H7 (cell line): ENCODE measurements around the gene RARG. TPM values are rescaled to one million over a fixed set of nuclear protein-coding genes. Genes with fewer than 3 reads are reported as not detected.

Source experiments
- DNase-seq: peaks from one replicate; pipeline ENCODE4 v3.0.0; 2012
- H3K27me3 ChIP-seq: 2 replicates; pipeline ENCODE4 v1.6.0; 2011; ENCODE audit warnings: mild to moderate bottlenecking, low read length; ENCODE audit not compliant: control insufficient read depth, insufficient read depth
- H3K36me3 ChIP-seq: replicated peaks from 2 replicates; pipeline ENCODE4 v1.5.1; 2011; ENCODE audit warnings: low read length; ENCODE audit not compliant: control insufficient read depth, insufficient read depth
- H3K4me3 ChIP-seq: 2 replicates; pipeline ENCODE4 v1.5.1; 2011; ENCODE audit warnings: low read depth, mild to moderate bottlenecking, control low read depth, low read length, moderate library complexity; ENCODE audit not compliant: insufficient read depth
- total RNA-seq: library from RNA; depleted of rRNA; stranded (reverse); fragments of >200 nt; shearing (Covaris generic); gene quantifications from 2 replicates; pipeline ENCODE4 v1.2.3, GENCODE V29; 2014

Gene RARG
- total RNA-seq, 1 experiment from 2014 or later = 50.1 TPM

GRCh38 chr12:53200107-53200457 lies 31.9 kb downstream of the RARG start:
- no peak for DNase-seq
- Histone ChIP-seq H3K27me3 (peaks cover 35% of the 10 kb centered on the region), H3K36me3 (no peaks in the 10 kb centered on the region), H3K4me3 (no peak overlapping the region)

- no peak for DNase-seq
- H3K36me3 ChIP-seq = no peaks in the 10 kb centered on the region
- peaks cover 37% of the 10 kb centered on the region for H3K27me3 ChIP-seq
- H3K4me3 ChIP-seq = no peak overlapping the region
These were observed 32.3 kb downstream of the RARG start for GRCh38 chr12:53199700-53200099.

GRCh38 chr12:53198486-53199110 lies 33.4 kb downstream of the RARG start:
- no peak overlapping the region for H3K4me3 ChIP-seq
- DNase-seq = no peak
- no peaks in the 10 kb centered on the region for H3K36me3 ChIP-seq
- peaks cover 46% of the 10 kb centered on the region for H3K27me3 ChIP-seq

- Histone ChIP-seq H3K4me3 (peak overlapping the region; percentile 16; the same call in 1 of the 2 replicates), H3K36me3 (no peaks in the 10 kb centered on the region), H3K27me3 (peaks cover 54% of the 10 kb centered on the region)
- no peak for DNase-seq
These were observed 34.9 kb downstream of the RARG start for GRCh38 chr12:53197011-53197640.

GRCh38 chr12:53196486-53196885 lies 35.5 kb downstream of the RARG start:
- DNase-seq = peak; percentile 55
- Histone ChIP-seq H3K36me3 (no peaks in the 10 kb centered on the region), H3K4me3 (no peak overlapping the region), H3K27me3 (peaks cover 54% of the 10 kb centered on the region)

- H3K27me3 ChIP-seq = peaks cover 54% of the 10 kb centered on the region
- no peaks in the 10 kb centered on the region for H3K36me3 ChIP-seq
- peak; percentile 38 for DNase-seq
- H3K4me3 ChIP-seq = no peak overlapping the region
These were observed 36.2 kb downstream of the RARG start for GRCh38 chr12:53195516-53196420.

- H3K27me3 ChIP-seq = peaks cover 52% of the 10 kb centered on the region
- no peak overlapping the region for H3K4me3 ChIP-seq
- no peaks in the 10 kb centered on the region for H3K36me3 ChIP-seq
- DNase-seq = no peak
These were observed 37.0 kb downstream of the RARG start for GRCh38 chr12:53194973-53195372.

GRCh38 chr12:53193985-53194716 lies 37.9 kb downstream of the RARG start:
- no peaks in the 10 kb centered on the region for H3K36me3 ChIP-seq
- H3K4me3 ChIP-seq = no peak overlapping the region
- peaks cover 50% of the 10 kb centered on the region for H3K27me3 ChIP-seq
- DNase-seq = no peak

GRCh38 chr12:53193040-53193439 lies 39.0 kb downstream of the RARG start:
- no peaks in the 10 kb centered on the region for H3K36me3 ChIP-seq
- no peak for DNase-seq
- no peak overlapping the region for H3K4me3 ChIP-seq
- peaks cover 40% of the 10 kb centered on the region for H3K27me3 ChIP-seq

- Histone ChIP-seq H3K36me3 (0 out of 2 replicates have a peak, but pooled peaks cover 2% of the 10 kb centered on the region), H3K4me3 (no peak overlapping the region), H3K27me3 (peaks cover 38% of the 10 kb centered on the region)
- DNase-seq = no peak
These were observed 39.4 kb downstream of the RARG start for GRCh38 chr12:53192531-53193021.

GRCh38 chr12:53191885-53192530 lies 40.0 kb downstream of the RARG start:
- Histone ChIP-seq H3K27me3 (peaks cover 32% of the 10 kb centered on the region), H3K4me3 (no peak overlapping the region), H3K36me3 (peaks cover 6% of the 10 kb centered on the region)
- no peak for DNase-seq

GRCh38 chr12:53191096-53191884 lies 40.7 kb downstream of the RARG start:
- peaks cover 27% of the 10 kb centered on the region for H3K27me3 ChIP-seq
- H3K36me3 ChIP-seq = peaks cover 9% of the 10 kb centered on the region
- no peak overlapping the region for H3K4me3 ChIP-seq
- no peak for DNase-seq

- peaks cover 19% of the 10 kb centered on the region for H3K27me3 ChIP-seq
- H3K36me3 ChIP-seq = peaks cover 13% of the 10 kb centered on the region
- peak; percentile 94 for DNase-seq
These were observed 41.8 kb downstream of the RARG start for GRCh38 chr12:53190108-53190729.

More at GRCh38 chr12:53190108-53190729, 41.8 kb downstream of the RARG start:
- H3K4me3 ChIP-seq = no peak overlapping the region
